CD4-positive, alpha-beta T cell treated with Interleukin-15 for 4 hours (primary cell): ENCODE measurements around the gene TFPI2.
"Not testable (repeated sequence)": the region's sequence is repeated elsewhere in the genome, so short reads cannot be mapped to it uniquely, and the experiment has no call there.

Experiments
- DNase-seq: peaks from one replicate; pipeline ENCODE4 v3.0.0-alpha.2; 2020; ENCODE audit warnings: low spot score

TFPI2 gene, protein sequence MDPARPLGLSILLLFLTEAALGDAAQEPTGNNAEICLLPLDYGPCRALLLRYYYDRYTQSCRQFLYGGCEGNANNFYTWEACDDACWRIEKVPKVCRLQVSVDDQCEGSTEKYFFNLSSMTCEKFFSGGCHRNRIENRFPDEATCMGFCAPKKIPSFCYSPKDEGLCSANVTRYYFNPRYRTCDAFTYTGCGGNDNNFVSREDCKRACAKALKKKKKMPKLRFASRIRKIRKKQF

DNA sequence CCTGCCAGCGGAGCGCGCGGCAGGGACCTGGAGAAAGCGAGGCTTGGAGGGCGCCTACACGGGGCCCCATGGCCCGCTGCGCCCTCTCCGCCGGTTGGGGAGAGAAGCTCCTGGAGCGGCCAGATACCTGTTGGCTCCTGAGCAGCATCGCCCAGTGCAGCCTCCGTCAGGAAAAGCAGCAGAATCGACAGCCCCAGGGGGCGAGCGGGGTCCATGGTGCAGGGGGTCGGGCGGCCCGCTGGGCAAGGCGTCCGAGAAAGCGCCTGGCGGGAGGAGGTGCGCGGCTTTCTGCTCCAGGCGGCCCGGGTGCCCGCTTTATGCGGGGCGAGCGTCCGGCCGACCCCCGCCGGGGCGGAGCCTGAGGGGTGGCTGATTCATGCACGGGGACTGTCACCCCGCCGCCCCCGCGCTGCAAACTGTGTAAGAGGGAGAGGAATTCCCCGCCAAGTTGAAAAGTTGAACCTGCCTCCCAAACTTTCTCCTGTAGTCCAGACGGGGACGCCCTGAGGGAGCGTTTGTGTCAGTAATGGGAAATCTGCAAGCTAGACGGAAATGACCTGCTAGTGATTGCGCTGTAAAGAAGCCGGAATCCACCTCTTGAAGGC is at the start of gene TFPI2:
TSS of gene TFPI2 (minus strand) at position 290 of the 605 bp plus-strand sequence. CDS start at position 215, 75 bp downstream.
- no peak for DNase-seq

DNA sequence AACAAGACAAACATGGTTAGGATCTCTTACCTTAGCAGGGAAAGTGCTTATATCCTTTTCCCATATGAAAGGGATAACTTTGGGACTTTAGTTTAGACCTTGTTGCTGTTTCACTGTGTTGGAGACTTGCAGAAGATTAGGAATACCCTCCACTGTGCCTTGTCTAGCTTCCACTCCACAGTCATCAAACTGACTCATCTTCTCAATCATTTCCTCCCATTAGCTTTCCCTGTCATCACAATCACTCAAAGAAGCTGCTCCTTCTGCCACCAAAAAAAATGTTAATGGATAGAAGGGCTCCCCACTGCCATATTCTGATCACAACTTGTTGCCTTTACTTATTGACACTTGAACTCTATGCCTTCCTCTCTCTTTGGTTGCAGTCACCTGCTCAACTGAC is 47.7 kb upstream of the TFPI2 start:
- no peak for DNase-seq

- no peak for DNase-seq
Measured at GRCh38 chr7:93937818-93938217, 47.3 kb upstream of the TFPI2 start.

DNA sequence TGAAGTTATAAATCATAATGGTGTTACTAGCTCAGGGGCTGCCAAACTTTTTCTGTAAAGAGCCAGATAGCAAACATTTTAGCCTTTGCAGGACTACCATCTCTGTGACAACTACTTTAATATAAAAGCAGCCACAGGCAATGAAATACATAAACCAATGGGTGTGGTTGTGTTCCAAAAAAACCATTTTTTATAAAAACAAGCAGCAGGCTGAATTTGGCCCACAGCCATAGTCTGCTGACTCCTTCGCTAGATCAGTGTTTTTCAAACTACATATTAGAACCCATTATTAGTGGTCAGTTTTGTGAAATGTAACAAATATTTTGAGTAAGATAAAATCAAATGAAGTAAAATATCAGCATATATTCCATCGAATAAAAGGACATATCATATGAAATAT is 44.5 kb upstream of the TFPI2 start:
- DNase-seq = no peak

- DNase-seq = no peak
Measured at GRCh38 chr7:93933156-93933555, 42.6 kb upstream of the TFPI2 start.

DNA sequence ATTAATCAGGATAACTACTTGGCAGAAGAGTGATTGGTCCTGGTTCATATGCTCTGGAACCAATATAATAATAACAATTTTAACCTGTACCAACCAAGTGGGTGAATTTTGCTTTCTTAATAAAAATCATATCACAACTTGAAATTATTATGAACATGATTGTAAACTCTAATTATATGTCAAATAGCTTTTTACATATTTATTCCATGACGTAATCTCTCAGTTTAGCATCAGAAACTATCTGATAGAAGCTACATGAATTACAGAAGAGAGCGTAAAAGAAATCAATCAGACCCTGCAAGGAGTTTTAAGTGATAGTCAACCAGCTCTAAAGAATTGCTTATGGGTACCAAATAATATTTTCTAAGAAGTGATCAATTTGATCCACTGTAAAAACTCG is 41.1 kb upstream of the TFPI2 start:
- no peak for DNase-seq

- no peak for DNase-seq
Measured at GRCh38 chr7:93927585-93927984, 37.0 kb upstream of the TFPI2 start.

DNA sequence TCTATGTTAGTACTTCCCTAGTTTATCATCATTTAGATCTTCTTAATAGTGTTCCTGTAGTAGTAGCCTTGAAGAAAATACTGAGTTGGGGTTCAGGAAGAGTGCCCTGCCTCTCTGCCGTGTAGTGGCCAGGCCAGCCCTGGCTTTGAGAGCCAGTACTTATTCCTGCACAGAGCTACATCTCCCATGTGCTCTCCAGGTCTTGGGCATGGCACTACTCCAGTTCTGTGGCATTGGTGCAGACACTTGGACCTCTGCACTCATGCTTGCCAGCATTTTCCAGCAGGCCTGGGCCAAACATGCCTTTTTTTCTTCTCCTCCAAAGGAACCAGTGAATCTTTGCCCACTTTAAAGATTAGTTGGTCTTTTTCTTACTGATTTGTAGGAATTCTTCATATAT is 36.2 kb upstream of the TFPI2 start:
- no peak for DNase-seq

DNA sequence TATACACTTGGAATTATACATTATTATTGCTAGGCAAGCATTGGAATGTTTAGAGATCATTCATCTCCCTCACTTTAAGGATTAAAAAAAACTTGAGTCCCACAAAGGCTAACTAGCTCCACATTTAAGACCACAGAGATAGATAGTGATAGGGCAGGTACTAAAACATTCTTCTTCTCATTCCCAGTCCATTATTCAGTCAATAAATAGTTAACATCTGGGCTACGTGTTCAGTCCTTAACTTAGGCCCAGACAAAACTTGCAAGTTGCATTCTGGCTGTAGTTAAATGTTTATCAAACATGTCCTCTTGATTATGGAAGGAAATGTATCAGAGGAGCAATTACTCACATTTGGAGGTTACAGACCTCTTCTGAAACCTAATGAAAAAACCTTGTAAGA is 33.4 kb upstream of the TFPI2 start:
- DNase-seq = no peak

DNA sequence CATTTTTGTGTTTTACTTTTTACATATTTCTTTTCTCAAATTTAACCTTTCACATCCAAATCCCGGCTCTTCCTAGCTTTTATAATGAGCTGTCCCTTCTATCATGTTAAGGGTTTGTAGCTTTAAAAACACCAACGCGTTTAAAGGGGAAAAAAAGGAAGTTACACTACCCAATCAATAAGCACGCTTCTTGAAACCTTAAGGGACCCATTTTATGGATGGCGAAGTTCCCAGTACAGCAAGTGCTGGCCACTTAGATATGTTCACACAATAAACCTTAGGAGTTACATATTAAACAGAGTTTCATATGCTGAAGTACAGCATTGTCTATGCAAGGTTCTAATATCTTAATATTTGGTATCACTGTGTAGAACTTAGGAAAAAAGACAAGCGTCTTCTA is 32.7 kb upstream of the TFPI2 start:
- DNase-seq = no peak

- DNase-seq = no peak
Measured at GRCh38 chr7:93921607-93922566, 31.3 kb upstream of the TFPI2 start, which contains the start of gene GNG11. Gene GNG11 (plus strand): TSS chr7:93921735. CDS start chr7:93922138, 403 bp downstream.

DNA sequence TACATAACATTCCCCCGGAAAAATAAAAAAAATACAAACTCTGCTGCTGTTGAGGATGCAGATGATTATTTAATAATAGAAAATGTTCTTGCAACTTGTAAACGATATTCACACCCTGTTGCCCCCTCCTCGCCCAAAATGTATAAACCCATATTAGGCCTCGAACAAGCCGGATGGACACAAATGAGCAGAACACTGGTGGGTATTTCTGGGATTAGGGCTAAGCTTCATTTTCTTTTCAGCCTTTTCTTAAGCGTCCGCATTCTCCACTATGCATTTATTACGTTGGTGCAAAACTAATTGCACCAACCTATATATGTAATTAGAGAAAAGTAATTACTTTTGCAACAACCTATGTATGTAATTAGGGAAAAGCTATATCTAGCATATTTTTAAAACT is 30.6 kb upstream of the TFPI2 start:
- DNase-seq = no peak

GRCh38 chr7:93920496-93921182 is 30.1 kb upstream of the TFPI2 start:
- no peak for DNase-seq

GRCh38 chr7:93916315-93916714 is 25.8 kb upstream of the TFPI2 start:
- not testable (repeated sequence) for DNase-seq

DNA sequence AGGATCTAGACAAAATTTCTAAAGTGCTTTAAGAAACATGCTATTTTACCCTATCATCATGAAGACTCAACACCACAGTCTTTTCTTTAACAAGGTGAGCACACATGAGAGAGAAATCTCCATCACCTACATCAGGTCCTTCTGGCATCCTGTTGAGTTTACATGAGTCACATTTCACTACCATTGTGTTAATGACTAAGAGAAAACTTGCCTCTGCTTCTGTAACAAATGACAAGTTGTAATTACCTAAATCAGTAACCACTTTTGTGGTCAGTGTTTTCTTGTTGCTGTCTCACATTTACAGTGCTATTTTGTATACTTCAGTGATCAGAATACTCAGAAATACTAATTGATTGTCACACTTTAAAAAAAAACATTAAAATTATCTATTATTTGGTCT is 25.3 kb upstream of the TFPI2 start:
- DNase-seq = not testable (repeated sequence)

DNA sequence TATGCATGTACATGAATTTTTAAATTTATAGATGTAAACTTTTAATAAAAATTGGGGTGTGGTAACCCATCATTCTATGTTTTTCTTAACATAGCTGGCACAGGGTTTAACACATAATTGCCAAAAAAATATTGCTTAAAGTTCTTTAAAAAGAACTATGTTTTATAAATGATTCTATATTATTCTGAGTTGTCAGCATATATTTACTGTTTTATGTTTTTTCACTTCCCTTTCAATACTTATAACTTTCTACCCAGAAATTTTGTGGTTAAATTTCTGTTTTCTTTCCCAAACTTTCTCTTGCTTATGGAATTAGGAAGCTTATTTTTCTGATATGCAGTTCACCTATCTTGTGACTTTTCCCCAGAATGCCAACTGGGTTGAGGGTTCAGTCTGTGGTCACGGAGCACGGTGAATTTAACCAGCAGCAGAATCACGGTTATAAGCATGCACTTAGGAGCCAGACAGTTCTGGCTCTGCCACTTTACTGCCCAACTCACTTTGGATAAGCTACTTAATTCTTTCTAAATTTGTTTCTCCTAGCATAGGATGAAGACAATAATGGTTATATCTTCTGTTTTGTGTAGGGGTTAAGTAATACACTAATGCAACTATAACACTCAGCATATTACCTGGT is 24.8 kb upstream of the TFPI2 start:
- not testable (repeated sequence) for DNase-seq

DNA sequence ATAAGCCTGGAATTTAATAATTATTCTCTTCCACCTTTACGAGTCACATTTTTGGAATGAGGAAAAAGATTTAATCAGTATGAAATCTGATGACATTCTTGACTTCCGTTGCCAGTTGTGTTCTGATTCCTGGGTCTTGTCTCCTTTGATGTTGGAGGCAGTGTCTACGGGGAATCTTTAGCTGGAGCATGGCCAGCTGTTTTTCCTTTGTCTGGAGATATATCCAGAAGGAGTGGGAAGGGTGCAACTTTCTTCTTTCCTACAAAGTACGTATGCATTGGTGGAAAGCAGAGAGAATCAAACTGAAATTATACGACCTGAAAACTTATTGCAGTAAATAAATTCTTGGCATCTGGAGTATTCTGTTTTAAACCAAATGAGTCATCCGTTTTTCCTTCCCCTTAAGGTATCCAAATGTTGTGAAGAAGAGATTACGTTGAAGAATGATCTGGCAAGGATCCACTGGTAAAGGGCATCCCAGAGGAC is 24.1 kb upstream of the TFPI2 start:
- no peak for DNase-seq

- no peak for DNase-seq
Measured at GRCh38 chr7:93913197-93913596, 22.6 kb upstream of the TFPI2 start.

DNA sequence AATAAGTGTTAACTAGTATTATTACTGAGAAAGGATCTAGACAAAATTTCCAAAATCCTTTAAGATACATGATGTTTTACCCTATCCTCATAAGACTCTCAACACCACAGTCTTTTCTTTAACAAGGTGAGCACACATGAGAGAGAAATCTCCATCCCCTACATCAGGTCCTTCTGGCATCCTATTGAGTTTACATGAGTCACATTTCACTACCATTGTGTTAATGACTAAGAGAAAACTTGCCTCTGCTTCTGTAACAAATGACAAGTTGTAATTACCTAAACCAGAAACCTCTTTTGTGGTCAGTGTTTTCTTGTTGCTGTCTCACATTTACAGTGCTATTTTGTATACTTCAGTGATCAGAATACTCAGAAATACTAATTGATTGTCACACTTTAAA is 21.1 kb upstream of the TFPI2 start:
- not testable (repeated sequence) for DNase-seq

DNA sequence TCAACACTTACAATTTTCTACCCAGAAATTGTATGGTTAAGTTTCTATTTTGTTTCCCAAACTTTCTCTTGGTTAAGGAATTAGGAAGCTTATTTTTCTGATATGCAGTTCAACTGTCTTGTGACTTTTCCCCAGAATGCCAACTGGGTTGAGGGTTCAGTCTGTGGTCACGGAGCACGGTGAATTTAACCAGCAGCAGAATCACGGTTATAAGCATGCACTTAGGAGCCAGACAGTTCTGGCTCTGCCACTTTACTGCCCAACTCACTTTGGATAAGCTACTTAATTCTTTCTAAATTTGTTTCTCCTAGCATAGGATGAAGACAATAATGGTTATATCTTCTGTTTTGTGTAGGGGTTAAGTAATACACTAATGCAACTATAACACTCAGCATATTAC is 20.7 kb upstream of the TFPI2 start:
- not testable (repeated sequence) for DNase-seq
